T-helper 17 cell (primary cell): ENCODE measurements around the gene C1orf210. TPM values are rescaled to one million over a fixed set of nuclear protein-coding genes. Genes with fewer than 3 reads are reported as not detected.

Experiments used
- ATAC-seq: fragments of 150-1000 bp; cut with Tn5 transposase; 2 replicates; pipeline ENCODE4 v1.10.0; 2021; ENCODE audit warnings: mild to moderate bottlenecking, moderate library complexity
- DNase-seq, 3 donors: peaks; one replicate each; pipeline versions ENCODE4 v3.0.0 to v3.0.0-alpha.2; 2020 to 2021
- H3K9me3 ChIP-seq: one replicate; pipeline ENCODE4 v1.7.0; 2013; ENCODE audit warnings: low read length, mild to moderate bottlenecking; ENCODE audit not compliant: control insufficient read depth, poor library complexity, severe bottlenecking
- H3K27ac Mint-ChIP-seq: one replicate; pipeline ENCODE4 v1.8.0; 2022; ENCODE audit warnings: mild to moderate bottlenecking, moderate library complexity, mixed read lengths
- H3K27me3 Mint-ChIP-seq: one replicate; pipeline ENCODE4 v1.8.0; 2022; ENCODE audit warnings: mixed read lengths
- H3K36me3 Mint-ChIP-seq: one replicate; pipeline ENCODE4 v1.8.0; 2022; ENCODE audit warnings: low read depth, mixed read lengths
- H3K4me1 Mint-ChIP-seq: one replicate; pipeline ENCODE4 v1.8.0; 2022; ENCODE audit warnings: mild to moderate bottlenecking, mixed read lengths
- H3K4me3 Mint-ChIP-seq: one replicate; pipeline ENCODE4 v1.8.0; 2022; ENCODE audit warnings: mild to moderate bottlenecking, moderate library complexity, mixed read lengths
- total RNA-seq, 4 donors: library from RNA in 2 of 4; stranded (reverse) in 2 of 4; gene quantifications; one replicate each; pipeline ENCODE4 v1.2.3 and lab custom pipeline; 2022 to 2026

The C1orf210 gene
- total RNA-seq, 2 donors from 2014 or later, result not detected

DNA sequence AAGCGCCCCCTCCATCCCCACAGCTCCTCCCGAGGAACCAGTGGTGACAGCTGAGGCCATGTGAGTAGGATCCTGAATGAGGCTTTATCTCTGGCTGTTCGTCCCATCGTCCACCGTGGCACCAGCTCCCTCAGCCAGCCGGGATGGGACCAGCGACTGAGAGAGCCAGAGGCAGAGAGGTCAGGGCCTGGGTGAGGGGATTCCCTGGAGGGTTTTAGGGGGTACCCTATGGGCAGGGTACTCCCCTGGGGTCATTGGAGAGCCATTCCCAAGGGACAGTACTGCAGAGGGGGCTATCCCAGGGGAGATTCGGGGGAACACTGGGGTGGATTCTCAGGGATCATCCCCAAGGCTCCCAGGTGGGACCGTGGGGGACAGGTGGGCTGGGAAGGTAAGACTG lies 13.2 kb downstream of the C1orf210 start:
- H3K36me3 Mint-ChIP-seq, result peaks cover 2% of the 10 kb centered on the region
- H3K9me3 ChIP-seq, result no peaks in the 10 kb centered on the region
- no peak overlapping the region for H3K4me3 Mint-ChIP-seq
- ATAC-seq (no peak), DNase-seq (no peak)
- no peak overlapping the region for H3K27ac Mint-ChIP-seq
- peaks cover 35% of the 10 kb centered on the region for H3K27me3 Mint-ChIP-seq
- peaks cover 11% of the 10 kb centered on the region for H3K4me1 Mint-ChIP-seq

DNA sequence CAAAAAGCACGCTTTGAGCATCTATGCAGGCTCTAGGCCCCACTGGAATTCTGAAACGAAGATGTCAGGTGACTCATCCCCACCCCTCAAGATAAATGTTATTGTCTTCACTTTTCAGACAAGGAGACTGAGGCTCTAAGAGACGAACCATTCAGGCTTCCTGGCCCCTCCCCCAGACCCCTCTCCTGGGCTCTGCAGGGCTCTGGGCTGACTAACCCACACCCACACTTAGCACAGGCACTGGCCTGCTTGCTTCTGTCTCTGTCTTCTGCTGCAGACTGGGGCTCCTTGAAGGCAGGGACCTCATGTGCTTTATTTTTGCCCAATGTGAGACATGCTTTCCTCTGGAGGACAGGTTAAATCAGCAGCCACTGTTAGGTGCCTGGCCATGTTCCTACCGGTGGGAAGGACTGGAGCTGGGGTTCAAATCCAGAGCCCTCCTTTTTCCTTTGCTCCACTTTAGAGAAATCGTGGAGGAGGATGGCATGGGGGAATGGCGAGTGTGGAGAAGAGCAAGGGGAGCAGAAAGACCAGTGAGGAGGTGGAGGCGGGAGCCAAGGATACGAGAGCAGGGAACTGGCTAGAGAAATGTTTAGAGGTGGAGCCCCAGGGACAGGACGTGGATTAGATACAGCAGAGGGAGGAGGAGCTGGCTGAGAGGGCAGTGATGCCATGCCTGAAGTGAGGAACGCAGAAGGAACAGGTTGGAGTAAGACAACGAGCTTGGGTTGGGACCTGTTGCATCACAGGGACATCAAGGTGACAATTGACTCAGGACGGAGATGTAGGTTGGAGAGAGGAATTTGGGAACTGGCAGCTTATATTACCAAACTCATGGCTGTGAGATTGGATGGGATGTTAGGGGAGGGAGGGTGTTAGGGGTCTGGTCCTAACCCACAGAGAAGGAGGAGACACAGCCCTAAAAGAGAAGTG lies 13.9 kb downstream of the C1orf210 start:
- Mint-ChIP-seq H3K27me3 (peaks cover 35% of the 10 kb centered on the region), H3K36me3 (peaks cover 3% of the 10 kb centered on the region), H3K27ac (peak overlapping the region; percentile 27), H3K4me1 (peaks cover 11% of the 10 kb centered on the region), H3K4me3 (peak overlapping the region; percentile 71)
- H3K9me3 ChIP-seq, result no peaks in the 10 kb centered on the region
- DNase-seq (no peak), ATAC-seq (no peak)

DNA sequence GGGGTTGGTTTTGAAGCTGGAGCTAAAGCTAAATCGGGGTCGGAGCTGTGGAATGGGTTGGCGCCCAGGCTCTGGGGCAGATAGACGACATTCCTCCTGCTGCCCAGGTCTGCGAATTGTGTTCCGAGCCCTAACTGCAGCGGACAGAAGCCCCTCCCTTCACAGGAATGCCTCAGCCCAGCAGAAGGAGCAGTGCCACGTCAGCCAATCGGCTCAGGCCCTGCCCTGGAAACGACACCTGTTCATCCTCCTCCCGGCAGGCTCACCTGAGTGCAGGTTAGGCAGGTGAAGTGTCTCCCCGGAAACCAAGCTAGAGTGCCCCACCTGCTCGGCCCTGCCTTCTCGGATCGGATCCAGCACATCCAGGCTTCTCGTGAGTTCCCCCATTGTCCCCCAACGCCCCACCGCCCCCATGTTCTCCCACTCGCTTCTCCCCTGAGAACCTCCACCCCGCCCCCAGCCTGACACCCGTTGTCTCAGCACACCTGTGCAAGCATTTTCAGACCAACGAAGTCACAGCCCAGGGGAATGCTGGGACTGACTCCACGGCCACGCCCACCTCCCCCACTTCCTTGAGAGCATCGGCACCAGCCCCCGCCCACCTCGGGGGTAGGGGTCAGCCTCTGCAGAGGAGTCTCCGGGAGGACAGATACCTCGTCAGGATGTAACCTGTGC lies 14.8 kb downstream of the C1orf210 start:
- ATAC-seq, result no peak

DNA sequence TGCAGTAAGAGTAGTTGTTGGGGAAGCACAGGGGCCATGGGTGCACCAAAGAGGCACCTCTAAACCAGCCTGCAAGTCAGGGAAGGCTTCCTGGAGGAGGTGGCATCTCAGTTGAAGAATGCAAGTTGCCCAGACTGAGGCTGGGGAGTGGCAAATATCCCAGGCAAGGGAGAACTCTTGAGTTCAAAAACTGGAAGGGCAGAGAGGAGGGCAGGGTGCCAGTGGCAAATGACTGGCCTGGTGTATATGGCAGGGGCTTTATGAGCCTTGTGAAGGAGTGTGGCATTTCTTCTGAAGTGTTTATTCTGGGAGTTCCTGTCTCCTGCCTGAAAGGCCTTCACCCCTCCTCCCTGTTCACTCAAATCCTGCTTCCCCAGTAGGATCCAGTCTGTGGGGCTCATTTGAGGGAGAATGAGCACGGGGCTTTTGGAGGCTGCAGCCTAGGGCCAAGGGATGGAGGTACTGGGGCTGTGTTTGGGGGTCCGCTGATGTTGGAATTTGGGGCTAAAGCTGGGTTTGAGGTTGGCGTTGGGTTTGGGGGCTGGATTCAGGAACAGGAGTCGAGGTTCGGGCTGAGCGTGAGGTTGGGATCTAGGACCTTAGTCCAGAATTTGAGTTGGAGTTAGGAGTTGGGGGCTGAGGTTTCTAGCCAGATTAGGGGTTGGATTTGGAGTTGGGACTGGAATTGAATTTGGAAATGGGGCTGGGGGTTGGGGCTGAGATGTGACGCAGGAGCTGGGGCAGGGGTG lies 15.6 kb downstream of the C1orf210 start, which contains the start of gene TMEM125:
TMEM125 (plus strand) TSS at position 357 of the 749 bp plus-strand sequence. CDS start 2,740 bp downstream, outside the sequence.
- Mint-ChIP-seq H3K36me3 (peaks cover 3% of the 10 kb centered on the region), H3K27me3 (peaks cover 45% of the 10 kb centered on the region), H3K27ac (peak within 1 kb of the TSS; percentile 43), H3K4me1 (peaks cover 11% of the 10 kb centered on the region), H3K4me3 (peak within 1 kb of the TSS; percentile 71)
- DNase-seq (no peak), ATAC-seq (no peak)
- H3K9me3 ChIP-seq, result no peaks in the 10 kb centered on the region

More for the DNA sequence above, 14.8 kb downstream of the C1orf210 start:
- no peaks in the 10 kb centered on the region for H3K9me3 ChIP-seq
- Mint-ChIP-seq H3K36me3 (peaks cover 3% of the 10 kb centered on the region), H3K27me3 (peaks cover 42% of the 10 kb centered on the region), H3K4me1 (peaks cover 11% of the 10 kb centered on the region), H3K4me3 (peak overlapping the region; percentile 71), H3K27ac (peak overlapping the region; percentile 27)
- no peak for DNase-seq

DNA sequence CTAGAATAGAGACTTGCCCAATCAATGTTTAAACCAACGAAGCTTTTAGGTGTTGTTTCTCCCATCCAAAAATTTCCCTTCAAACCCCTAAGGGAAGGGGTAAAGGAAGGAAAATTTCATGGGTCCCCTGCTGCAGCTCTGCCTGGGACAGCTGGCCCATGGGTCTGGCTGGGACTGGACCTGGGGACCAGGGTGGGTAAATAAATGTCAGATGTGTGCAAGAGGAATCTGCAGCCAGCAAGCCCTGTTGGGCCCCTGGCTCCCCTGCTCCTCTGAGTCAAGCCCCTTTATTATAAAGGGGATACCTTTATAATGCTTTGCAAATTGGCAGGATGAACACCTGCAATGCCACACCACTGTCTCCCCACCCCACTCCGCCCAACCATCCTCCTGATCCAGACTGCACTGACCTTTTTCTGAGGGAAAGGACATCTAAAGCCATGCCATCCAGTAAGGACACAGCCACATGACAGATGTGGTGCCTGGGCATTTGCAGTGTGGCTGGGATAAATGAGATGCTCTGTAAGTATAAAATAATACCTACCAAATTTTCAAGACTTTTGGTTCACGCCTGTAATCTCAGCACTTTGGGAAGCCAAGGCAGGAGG lies 17.5 kb downstream of the C1orf210 start:
- H3K27me3 Mint-ChIP-seq, result peaks cover 45% of the 10 kb centered on the region
- ATAC-seq (no peak), DNase-seq (no peak)
- H3K9me3 ChIP-seq, result no peaks in the 10 kb centered on the region
- H3K36me3 Mint-ChIP-seq, result peaks cover 3% of the 10 kb centered on the region
- H3K4me1 Mint-ChIP-seq, result peaks cover 7% of the 10 kb centered on the region
- no peak overlapping the region for H3K27ac Mint-ChIP-seq
- H3K4me3 Mint-ChIP-seq, result no peak overlapping the region

DNA sequence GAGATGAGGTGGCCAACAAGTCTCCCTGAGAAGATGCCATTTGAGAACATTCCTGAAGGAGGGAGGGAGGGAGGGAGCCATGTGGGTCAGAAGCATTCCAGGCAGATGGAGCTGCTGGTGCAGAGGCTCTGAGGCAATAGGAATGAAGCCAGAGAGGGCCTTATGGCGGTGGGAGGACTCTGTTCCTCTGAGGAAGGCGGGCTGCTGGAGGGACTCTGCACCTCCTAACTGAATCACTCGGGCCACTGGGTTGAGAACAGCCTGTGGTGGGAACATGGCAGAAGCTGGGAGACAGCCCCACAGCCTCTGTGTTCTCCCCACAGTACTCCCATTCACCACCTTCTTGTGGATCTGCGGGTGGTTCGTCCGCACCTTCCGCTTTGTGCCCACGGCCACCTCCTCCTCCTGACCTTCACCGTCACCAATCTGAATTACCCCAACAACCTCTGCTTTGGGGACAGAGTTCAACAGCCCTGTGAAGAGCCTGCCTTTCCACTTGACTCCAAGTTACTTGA lies 18.0 kb downstream of the C1orf210 start:
- peaks cover 7% of the 10 kb centered on the region for H3K4me1 Mint-ChIP-seq
- no peaks in the 10 kb centered on the region for H3K9me3 ChIP-seq
- H3K4me3 Mint-ChIP-seq, result no peak overlapping the region
- ATAC-seq (no peak), DNase-seq (no peak)
- H3K36me3 Mint-ChIP-seq, result peaks cover 3% of the 10 kb centered on the region
- H3K27me3 Mint-ChIP-seq, result peaks cover 45% of the 10 kb centered on the region
- no peak overlapping the region for H3K27ac Mint-ChIP-seq

DNA sequence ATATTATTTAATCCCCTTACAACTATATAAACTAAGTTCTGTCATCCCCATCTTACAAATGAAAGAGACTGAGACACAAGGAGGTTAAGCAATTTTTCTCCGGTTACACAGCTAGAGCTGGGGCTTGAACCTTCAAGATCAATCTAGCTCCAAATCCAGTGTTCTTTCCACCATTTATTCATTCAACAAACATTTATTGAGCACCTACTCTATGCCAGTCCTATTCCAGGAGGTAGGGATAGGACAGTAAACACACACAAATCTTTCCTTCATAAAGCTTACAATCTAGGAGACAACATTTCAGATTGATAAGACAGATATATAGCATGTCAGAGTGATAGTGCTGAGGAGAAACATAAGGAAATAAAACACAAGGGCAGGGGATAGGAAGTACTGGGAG lies 18.5 kb downstream of the C1orf210 start:
- no peak for ATAC-seq

DNA sequence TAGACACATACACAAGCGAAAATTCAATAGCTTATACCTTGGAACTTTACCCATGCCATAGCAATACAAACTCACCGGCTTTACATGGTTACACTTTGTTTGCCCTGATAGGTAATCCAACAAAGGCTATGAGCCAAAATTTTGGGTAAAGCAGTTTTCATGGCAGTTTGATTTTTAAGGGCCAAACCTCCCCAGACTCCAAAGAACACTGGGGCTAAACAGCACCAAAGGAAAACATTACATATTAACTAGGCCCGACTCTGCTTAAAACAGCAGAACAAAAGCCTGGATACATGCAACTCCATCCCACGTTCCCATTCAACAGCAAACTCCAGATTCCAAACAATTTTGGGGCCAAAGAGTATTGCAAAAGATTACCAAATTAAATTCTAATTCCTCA lies 19.9 kb downstream of the C1orf210 start:
- peaks cover 28% of the 10 kb centered on the region for H3K27me3 Mint-ChIP-seq
- H3K36me3 Mint-ChIP-seq, result peaks cover 3% of the 10 kb centered on the region
- no peaks in the 10 kb centered on the region for H3K9me3 ChIP-seq
- no peak overlapping the region for H3K4me3 Mint-ChIP-seq
- peaks cover 3% of the 10 kb centered on the region for H3K4me1 Mint-ChIP-seq
- ATAC-seq (no peak), DNase-seq (no peak)
- no peak overlapping the region for H3K27ac Mint-ChIP-seq

More for the DNA sequence above, 18.5 kb downstream of the C1orf210 start:
- Mint-ChIP-seq H3K4me3 (no peak overlapping the region), H3K36me3 (peaks cover 3% of the 10 kb centered on the region), H3K4me1 (peaks cover 7% of the 10 kb centered on the region), H3K27ac (no peak overlapping the region), H3K27me3 (peaks cover 41% of the 10 kb centered on the region)
- no peaks in the 10 kb centered on the region for H3K9me3 ChIP-seq
- no peak for DNase-seq

DNA sequence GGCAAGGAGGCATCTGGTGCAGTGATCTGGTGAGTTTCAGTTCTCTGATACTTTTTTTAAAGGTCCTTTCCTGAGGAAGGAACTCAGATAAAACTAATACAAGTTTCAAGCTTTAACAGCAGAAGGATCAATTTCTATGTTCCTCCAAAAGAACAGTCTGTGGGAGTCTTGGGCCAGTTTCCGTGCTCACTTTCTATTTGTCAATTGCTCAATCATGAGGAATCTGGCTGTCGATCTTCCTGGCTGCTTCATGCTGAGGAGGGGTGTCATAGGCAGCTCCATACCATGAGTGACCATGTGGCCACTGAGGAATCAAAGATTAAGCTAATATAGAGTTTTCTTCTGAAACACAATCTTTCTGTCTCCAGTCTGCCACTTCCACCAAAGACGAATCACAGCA lies 27.0 kb downstream of the C1orf210 start:
- Mint-ChIP-seq H3K36me3 (no peaks in the 10 kb centered on the region), H3K4me1 (peaks cover 5% of the 10 kb centered on the region)
- no peak for ATAC-seq

DNA sequence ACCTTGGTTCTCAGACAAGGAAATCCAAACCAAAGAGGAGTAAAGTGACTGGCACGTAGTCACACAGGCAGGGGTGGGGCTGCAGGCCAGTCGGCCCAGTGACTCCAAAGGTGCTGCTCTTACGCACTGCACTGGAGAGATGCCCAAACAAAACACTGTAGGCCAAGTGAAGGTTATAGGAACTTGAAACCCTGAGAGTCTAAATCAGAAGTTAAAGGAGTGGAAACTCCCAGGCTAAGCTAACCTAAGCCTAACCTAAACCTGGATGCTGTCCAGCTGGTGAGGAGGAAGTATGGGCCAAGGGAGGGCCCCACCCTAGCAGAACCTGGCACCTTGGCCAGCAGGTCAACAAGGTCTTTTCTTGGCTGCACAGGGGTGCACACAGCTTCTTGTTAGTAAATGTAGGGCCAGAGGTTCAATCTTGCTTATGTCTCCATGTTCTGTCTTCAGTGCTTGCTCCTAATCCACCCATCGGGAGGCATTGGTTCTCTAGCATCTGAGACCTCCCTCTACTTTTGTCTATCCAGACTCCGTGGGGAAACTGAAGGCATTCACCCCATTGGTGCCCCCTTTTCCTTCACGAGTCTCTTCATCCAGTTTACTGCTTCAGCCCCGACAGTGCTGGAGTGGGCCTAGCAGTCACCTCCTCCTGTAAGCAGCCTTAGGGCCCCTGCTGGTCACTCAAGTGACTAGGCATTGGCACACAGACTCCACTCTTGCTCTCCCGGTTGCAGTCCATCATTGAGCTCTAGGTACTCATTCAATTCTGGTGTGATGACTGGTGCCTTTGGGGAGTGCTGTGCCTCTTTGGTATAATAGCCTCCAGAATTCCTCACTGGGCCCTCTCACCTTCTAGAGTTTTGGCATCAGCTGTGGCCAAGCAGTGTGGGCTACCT lies 28.5 kb downstream of the C1orf210 start:
- Mint-ChIP-seq H3K36me3 (no peaks in the 10 kb centered on the region), H3K27me3 (peaks cover 23% of the 10 kb centered on the region), H3K4me1 (peaks cover 5% of the 10 kb centered on the region), H3K27ac (no peak overlapping the region), H3K4me3 (no peak overlapping the region)
- H3K9me3 ChIP-seq, result no peaks in the 10 kb centered on the region
- ATAC-seq, result no peak
- no peak for DNase-seq

More for the DNA sequence above, 27.0 kb downstream of the C1orf210 start:
- Mint-ChIP-seq H3K4me3 (no peak overlapping the region), H3K27me3 (peaks cover 10% of the 10 kb centered on the region), H3K27ac (no peak overlapping the region)
- no peaks in the 10 kb centered on the region for H3K9me3 ChIP-seq
- DNase-seq, result no peak

DNA sequence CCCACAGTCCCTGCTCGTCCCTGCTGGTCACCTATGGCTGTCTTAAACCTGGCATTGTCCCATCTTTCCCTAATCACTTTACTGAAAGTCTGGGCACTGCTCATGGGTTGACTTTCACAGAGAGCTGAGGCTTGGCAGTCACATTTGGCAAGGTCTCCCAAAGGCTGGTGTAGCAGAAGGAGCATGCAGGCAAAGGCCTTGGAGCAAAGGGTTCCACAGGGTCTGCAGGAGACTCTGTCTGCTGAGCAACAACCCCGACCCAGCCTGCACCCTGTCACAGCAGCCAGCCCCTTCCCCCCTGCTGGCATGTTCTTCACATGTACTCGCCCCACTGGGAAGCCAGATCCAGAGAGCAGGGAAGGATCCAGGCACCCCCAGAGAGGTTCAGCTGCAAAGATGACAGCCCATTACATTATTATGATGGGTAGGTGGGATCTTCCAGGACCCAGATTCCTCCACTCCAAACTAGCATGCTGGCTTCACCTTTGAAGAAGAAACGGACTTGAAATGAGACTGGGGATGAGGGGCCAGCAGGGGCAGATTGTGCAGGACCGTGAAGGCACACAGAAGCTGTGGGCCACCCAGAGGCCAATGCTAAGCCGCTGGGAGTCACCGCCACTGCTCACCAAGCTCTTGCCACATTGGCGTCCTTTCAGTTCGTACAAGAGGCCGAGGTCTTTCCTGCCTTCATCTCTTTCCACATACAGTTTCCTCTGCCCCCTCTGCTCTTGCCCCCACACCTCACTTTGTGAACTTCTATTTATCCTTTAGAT lies 29.8 kb downstream of the C1orf210 start:
- Mint-ChIP-seq H3K27me3 (peaks cover 34% of the 10 kb centered on the region), H3K27ac (no peak overlapping the region), H3K36me3 (no peaks in the 10 kb centered on the region), H3K4me1 (peaks cover 5% of the 10 kb centered on the region), H3K4me3 (no peak overlapping the region)
- no peak for DNase-seq
- no peaks in the 10 kb centered on the region for H3K9me3 ChIP-seq
- no peak for ATAC-seq
